ENCODE measurements around the gene DNM3.
"Not testable (repeated sequence)": the region's sequence is repeated elsewhere in the genome, so short reads cannot be mapped to it uniquely, and the experiment has no call there.

DNM3 gene

GRCh38 chr1:172360985-172361384 is 519.7 kb downstream of the DNM3 start:
- Histone ChIP-seq H3K79me2 (ENCODE audit: control insufficient read depth, low read length) (no peaks in the 10 kb centered on the region), H3K27me3 (ENCODE audit: control insufficient read depth, low read length) (no peaks in the 10 kb centered on the region), H3F3A (ENCODE audit: control insufficient read depth, insufficient read depth) (no peaks in the 10 kb centered on the region), H3K4me2 (ENCODE audit: low read length) (peak overlapping the region; percentile 18), H4K20me1 (ENCODE audit: control insufficient read depth, insufficient read depth, low read depth, low read length) (no peaks in the 10 kb centered on the region), H3K9me2 (replicated peaks; ENCODE audit: control insufficient read depth, low read length) (no peaks in the 10 kb centered on the region), H3K4me3 (ENCODE audit: low read length) (no peak overlapping the region), H3K36me3 (ENCODE audit: control insufficient read depth, low read length) (no peaks in the 10 kb centered on the region), H3K27ac (ENCODE audit: low read depth, low read length) (no peak overlapping the region), H3K9me3 (ENCODE audit: control insufficient read depth, insufficient read depth, low read length) (peaks cover 4% of the 10 kb centered on the region; the same call in 1 of the 2 replicates), H3K4me1 (ENCODE audit: control insufficient read depth, low read length) (peaks cover 38% of the 10 kb centered on the region)
- TF ChIP-seq EZH2phosphoT487 (IDR thresholded peaks at IDR 0.05; ENCODE audit: borderline replicate concordance, low read length): no peak
- TF ChIP-seq CTCF (IDR thresholded peaks at IDR 0.05; ENCODE audit: low read depth, low read length, poor library complexity, severe bottlenecking): no peak

- H4K20me1 ChIP-seq (ENCODE audit: control insufficient read depth, insufficient read depth, low read depth, low read length): no peaks in the 10 kb centered on the region
- no peak overlapping the region for H3K27ac ChIP-seq (ENCODE audit: low read depth, low read length)
- H3K36me3 ChIP-seq (ENCODE audit: control insufficient read depth, low read length): no peaks in the 10 kb centered on the region
- H3K4me1 ChIP-seq (ENCODE audit: control insufficient read depth, low read length): peaks cover 26% of the 10 kb centered on the region
- no peak overlapping the region for H3K4me2 ChIP-seq (ENCODE audit: low read length)
- no peaks in the 10 kb centered on the region for H3K79me2 ChIP-seq (ENCODE audit: control insufficient read depth, low read length)
- H3K27me3 ChIP-seq (ENCODE audit: control insufficient read depth, low read length): no peaks in the 10 kb centered on the region
- no peaks in the 10 kb centered on the region for H3F3A ChIP-seq (ENCODE audit: control insufficient read depth, insufficient read depth)
- H3K9me2 ChIP-seq (replicated peaks; ENCODE audit: control insufficient read depth, low read length): no peaks in the 10 kb centered on the region
- H3K4me3 ChIP-seq (ENCODE audit: low read length): no peak overlapping the region
- no peak for TF ChIP-seq CTCF (IDR thresholded peaks at IDR 0.05; ENCODE audit: low read depth, low read length, poor library complexity, severe bottlenecking)
- TF ChIP-seq EZH2phosphoT487 (IDR thresholded peaks at IDR 0.05; ENCODE audit: borderline replicate concordance, low read length): no peak
- H3K9me3 ChIP-seq (ENCODE audit: control insufficient read depth, insufficient read depth, low read length): peaks cover 5% of the 10 kb centered on the region; the same call in 1 of the 2 replicates
Measured at GRCh38 chr1:172363852-172364251, 522.6 kb downstream of the DNM3 start.

GRCh38 chr1:172371646-172372045 is 530.3 kb downstream of the DNM3 start:
- not testable (repeated sequence) for H3K4me3 ChIP-seq (ENCODE audit: low read length); H3K79me2 ChIP-seq (ENCODE audit: control insufficient read depth, low read length); H3K9me2 ChIP-seq (replicated peaks; ENCODE audit: control insufficient read depth, low read length); H3F3A ChIP-seq (ENCODE audit: control insufficient read depth, insufficient read depth); H4K20me1 ChIP-seq (ENCODE audit: control insufficient read depth, insufficient read depth, low read depth, low read length); H3K36me3 ChIP-seq (ENCODE audit: control insufficient read depth, low read length); H3K9me3 ChIP-seq (ENCODE audit: control insufficient read depth, insufficient read depth, low read length); H3K27ac ChIP-seq (ENCODE audit: low read depth, low read length); H3K4me1 ChIP-seq (ENCODE audit: control insufficient read depth, low read length); H3K27me3 ChIP-seq (ENCODE audit: control insufficient read depth, low read length); H3K4me2 ChIP-seq (ENCODE audit: low read length)

GRCh38 chr1:172373864-172374263 is 532.6 kb downstream of the DNM3 start:
- Histone ChIP-seq H3F3A (ENCODE audit: control insufficient read depth, insufficient read depth) (no peaks in the 10 kb centered on the region), H3K79me2 (ENCODE audit: control insufficient read depth, low read length) (no peaks in the 10 kb centered on the region), H3K27ac (ENCODE audit: low read depth, low read length) (no peak overlapping the region), H3K9me3 (ENCODE audit: control insufficient read depth, insufficient read depth, low read length) (0 out of 2 replicates have a peak, but pooled peaks cover 3% of the 10 kb centered on the region), H3K4me3 (ENCODE audit: low read length) (no peak overlapping the region), H4K20me1 (ENCODE audit: control insufficient read depth, insufficient read depth, low read depth, low read length) (no peaks in the 10 kb centered on the region), H3K4me1 (ENCODE audit: control insufficient read depth, low read length) (peaks cover 14% of the 10 kb centered on the region), H3K36me3 (ENCODE audit: control insufficient read depth, low read length) (no peaks in the 10 kb centered on the region), H3K27me3 (ENCODE audit: control insufficient read depth, low read length) (no peaks in the 10 kb centered on the region), H3K9me2 (replicated peaks; ENCODE audit: control insufficient read depth, low read length) (no peaks in the 10 kb centered on the region), H3K4me2 (ENCODE audit: low read length) (no peak overlapping the region)
- TF ChIP-seq EZH2phosphoT487 (IDR thresholded peaks at IDR 0.05; ENCODE audit: borderline replicate concordance, low read length): no peak
- TF ChIP-seq CTCF (IDR thresholded peaks at IDR 0.05; ENCODE audit: low read depth, low read length, poor library complexity, severe bottlenecking): no peak

Data from DOHH2 (cell line).